Right lobe of liver (tissue), 4 donors: ENCODE measurements around the gene SMPD1.

ENCODE experiments used
- CTCF ChIP-seq, 4 donors: fragments of 200-600 bp in 3 of 4; fragments of 450-650 bp in 1 of 4; IDR thresholded peaks; one replicate each; pipeline versions ENCODE4 v1.5.1 to v1.8.0; 2016 to 2022; ENCODE audit warnings: antibody characterized with exemption in 4 of 4, mild to moderate bottlenecking in 2 of 4
- POLR2A ChIP-seq: fragments of 450-650 bp; IDR thresholded peaks from one replicate; pipeline ENCODE4 v1.6.1; 2017; ENCODE audit warnings: antibody characterized with exemption, mild to moderate bottlenecking
- donor health status: DM: no; HTN: no; CAD: no.
- donor health status: DM: no; HTN: no; CAD: no.
- donor health status: DM: no; HTN: yes; CAD: no.

DNA sequence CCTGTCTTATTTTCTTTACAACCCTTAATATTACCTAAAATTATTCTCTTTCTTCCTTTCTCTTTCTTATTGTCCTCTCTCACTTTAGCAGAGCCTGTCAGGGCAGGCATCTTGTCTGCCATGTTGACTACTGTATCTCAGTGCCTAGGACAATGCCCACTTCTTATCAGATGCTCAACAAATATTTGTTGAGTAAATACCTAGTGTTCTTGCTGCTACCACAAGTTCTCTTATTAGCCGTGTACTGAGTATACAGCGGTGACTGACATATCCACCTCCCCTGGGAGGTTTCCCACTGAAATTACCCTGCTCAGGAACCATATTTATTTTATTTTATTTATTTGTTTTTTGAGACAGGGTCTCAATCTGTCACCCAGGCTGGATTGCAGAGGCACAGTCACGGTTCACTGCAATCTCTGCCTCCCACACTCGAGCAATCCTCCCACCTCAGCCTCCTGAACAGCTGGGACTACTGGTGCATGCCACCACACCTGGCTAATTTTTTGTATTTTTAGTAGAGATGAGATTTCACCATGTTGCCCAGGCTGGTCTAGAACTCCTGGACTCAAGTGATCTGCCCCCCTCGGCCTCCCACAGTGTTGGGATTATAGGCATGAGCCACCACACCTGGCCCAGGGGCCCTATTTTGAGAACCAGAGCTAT is 43.9 kb downstream of the SMPD1 start:
- no peak for TF ChIP-seq POLR2A
- TF ChIP-seq CTCF (IDR thresholded peaks at IDR 0.05), result no peak
